HG02623 (cell line): ENCODE results near the gene SLC8A2.
"Not testable (repeated sequence)": the region's sequence is repeated elsewhere in the genome, so short reads cannot be mapped to it uniquely, and the experiment has no call there.

Source experiments
- ATAC-seq: cut with Tn5 transposase; IDR thresholded peaks from one replicate; pipeline ENCODE4 v1.9.1; 2021; ENCODE audit warnings: moderate library complexity; ENCODE audit not compliant: unreplicated experiment

The SLC8A2 gene

DNA sequence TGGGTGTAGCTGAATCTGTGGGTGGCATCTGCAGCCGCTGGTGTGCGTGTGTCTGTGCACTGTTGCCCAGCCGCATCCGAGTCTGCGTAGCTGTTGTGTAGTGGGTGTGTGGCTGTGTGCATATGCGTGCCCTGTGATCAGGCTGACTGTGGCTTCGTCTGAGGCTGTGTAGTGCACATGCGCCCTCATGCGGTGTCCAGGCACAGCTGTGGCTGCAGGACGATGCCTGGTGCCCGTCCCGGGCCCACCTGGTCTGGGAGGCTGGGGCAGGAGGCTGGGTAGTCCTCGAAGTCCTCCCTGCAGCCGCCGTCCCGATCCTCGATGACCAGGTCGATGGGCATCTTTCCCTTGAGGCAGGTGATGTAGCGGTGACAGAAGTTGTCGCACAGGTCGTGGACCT is 57.2 kb downstream of the SLC8A2 start:
- no peak for ATAC-seq

GRCh38 chr19:47413941-47414340 is 57.8 kb downstream of the SLC8A2 start:
- ATAC-seq = no peak

GRCh38 chr19:47411696-47412095 is 60.0 kb downstream of the SLC8A2 start:
- not testable (repeated sequence) for ATAC-seq

DNA sequence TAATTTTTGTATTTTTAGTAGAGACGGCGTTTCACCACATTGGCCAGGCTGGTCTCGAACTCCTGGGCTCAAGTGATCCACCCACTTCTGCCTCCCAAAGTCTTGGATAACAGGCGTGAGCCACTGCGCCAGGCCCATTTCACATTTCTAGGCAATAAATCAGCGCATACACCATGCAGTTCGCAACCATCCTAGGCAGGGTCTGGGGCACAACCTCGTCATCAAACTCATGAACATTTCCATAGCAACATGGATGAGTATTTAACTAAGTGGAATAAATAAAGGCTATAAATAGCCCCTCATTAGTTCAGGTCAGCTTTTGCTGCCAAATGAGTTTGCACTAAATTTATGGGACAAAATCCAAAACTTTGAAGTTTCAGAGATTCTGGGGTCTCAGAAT is 60.6 kb downstream of the SLC8A2 start:
- ATAC-seq = no peak

DNA sequence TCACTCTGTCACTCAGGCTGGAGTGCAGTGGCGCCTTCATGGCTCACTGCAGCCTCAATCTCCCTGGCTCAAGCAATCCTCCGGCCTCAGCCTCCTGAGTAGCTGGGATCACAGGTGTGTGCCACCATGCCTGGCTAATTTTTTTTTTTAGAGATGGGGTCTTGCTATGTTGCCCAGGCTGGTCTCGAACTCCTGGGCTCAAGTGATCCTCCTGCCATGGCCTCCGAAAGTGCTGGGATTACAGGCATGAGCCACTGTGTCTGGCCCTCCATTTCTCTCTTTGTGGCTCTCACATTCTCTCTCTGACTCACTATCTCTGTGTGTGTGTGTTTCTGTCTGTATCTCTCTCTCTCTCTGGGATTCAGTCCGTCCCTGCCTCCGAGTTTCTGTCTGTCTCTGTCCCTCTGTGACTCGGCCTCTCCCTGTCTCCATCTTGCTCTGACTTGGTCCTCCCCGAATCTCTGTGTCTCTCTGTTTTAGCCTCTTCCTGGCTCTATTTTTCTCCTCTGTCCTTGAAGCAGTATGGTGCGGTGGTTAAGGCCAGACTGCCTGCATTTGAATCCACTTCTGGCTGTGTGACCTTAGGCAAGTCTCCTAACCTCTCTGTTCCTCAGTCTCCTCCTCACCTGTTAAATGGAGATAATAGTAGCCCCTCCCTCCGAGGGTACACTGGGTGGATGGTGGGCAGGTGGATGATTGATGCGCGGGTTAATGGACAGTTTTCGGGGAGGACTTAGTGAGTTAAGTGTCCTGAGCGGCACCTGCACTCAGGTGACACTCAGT is 63.3 kb downstream of the SLC8A2 start:
- ATAC-seq = no peak

GRCh38 chr19:47407417-47407774 is 64.3 kb downstream of the SLC8A2 start:
- no peak for ATAC-seq

GRCh38 chr19:47406711-47407416 is 64.8 kb downstream of the SLC8A2 start:
- no peak for ATAC-seq

DNA sequence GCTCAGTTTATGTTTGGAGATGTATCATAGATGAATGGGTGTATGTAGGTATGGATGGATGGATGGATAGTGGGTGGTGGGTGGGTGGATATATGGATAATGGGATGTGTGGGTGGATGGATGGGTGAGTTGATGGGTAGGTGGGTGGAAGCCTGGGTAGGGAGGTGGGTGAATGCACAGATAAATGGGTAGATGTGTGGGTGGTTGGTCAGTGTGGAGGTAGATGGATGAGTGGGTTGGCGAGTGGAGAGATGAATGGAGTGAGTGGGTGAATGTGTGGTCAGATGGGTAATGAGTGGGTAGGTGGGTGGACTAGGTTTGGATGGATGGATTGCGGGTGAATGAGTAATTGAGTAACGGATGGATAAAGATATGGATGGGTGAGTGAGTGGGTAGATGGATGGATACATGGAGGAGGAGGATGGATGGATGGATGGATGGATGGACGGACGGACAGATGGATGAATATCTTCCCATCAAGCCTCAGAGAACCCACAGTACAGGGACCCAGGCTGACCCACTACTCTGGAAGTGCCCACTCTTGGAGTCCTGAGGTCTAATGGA is 65.8 kb downstream of the SLC8A2 start:
- no peak for ATAC-seq

- ATAC-seq = no peak
Observed at GRCh38 chr19:47405197-47405550, 66.5 kb downstream of the SLC8A2 start.

DNA sequence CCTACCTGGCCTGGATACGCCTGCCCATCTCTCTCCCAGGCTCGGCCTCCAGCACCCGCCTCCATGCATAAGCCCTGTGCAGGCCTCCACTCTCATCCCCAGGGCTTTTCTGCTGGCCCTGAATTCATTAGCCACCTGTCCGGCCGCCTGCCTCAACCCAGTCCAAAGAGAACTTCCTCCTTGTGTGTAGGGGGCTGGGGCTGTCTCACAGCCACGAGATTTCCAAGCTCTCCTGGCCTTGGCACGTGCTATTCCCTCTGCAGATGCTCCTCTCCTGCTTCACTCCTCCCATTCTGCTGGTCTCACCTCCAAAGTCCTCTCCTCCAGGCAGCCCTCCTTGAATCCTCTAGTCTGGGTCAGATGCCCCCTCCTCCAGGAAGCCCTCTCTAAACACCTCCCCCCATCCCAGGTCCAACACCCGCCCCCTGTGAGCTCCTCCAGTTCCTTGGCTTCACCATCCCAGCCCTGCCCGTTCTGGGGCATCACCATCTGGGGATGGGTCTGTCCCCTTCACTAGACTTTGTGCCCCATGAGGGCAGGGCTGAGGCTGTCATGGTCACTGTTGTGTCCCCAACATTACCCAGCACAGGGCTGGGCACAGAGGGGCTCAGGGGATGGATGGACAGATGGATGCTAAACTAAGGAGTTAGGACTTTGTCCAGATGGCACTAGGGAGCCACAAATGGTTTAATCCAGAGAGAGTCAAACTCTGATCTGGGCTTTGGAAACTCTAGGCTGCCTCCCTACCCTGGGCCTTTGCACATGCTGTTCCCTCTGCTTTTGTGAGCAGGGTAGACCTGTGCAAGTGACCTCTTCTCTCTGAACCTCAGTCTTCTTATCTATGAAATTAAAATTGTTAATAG is 67.1 kb downstream of the SLC8A2 start:
- ATAC-seq = no peak

- no peak for ATAC-seq
Observed at GRCh38 chr19:47402504-47402903, 69.2 kb downstream of the SLC8A2 start.

DNA sequence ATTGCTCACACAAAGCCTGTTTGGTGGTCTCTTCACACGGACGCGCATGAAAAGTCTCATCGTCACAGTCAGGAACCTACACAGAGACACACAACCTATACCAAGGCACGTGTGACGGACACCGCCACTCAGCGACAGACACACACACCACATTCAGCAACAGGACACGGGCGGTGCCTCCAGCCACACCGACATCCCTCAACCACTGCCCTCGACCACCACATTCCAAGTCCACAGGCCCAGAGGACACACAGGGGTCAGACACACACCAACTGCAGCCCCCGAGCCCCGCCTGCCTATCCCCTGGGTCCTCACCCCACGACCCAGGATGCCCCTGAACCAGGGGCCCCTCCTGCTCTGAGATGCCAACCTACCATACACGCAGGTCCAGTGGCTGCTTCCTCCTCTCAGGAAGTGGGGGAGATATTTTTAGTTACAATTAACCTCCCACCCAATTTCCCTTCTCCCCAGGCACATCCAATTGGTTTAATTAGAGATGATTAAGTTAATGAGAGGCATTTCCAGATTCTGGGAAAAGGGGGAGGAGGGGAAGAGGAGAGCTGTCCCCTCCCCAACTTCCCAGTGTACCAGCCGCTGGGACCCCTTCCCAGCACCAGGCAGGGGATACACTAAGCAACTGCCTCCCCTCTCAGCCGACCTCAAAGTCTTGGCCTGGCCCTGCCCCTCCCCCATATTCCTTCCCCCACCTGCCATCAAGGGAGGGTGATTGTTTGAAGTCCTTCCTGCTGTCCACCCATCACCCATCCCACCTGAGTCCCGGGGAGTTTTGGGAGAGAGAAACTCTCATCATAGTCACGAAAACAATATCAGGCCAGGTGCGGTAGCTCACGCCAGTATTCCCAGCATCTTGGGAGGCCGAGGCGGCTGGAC is 72.7 kb downstream of the SLC8A2 start:
- no peak for ATAC-seq

DNA sequence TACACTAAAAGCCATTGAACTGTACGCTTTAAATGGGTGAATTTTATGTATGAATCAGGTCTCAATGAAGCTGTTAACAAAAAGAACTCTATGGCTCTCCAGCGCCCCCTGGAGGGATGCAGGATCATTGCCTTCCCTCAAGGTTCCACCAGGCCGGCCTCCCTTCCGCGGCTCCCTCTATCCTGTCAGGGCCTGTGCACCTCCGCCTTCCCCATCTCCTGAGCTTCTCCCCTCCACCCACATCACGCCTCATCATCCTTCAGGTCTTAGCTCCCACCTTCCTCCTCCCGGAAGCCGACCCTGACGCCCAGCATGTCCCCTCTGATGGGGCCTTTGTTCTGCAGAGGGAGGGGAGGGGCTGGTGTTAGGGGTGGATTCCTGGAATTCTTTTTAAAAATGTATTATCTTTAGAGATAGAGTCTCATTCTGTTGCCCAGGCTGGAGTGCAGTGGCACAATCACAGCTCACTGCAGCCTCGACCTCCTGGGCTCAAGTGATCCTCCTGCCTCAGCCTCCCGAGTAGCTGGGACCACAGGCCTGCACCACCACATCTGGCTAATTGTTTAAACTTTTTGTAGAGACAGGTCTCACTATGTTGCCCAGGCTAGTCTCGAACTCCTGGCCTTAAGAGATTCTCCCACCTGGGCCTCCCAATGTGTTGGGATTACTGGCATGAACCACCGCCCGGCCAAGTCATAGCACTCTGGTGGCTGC is 80.0 kb downstream of the SLC8A2 start:
- ATAC-seq = no peak

GRCh38 chr19:47390533-47391488 is 80.9 kb downstream of the SLC8A2 start:
- ATAC-seq = no peak

DNA sequence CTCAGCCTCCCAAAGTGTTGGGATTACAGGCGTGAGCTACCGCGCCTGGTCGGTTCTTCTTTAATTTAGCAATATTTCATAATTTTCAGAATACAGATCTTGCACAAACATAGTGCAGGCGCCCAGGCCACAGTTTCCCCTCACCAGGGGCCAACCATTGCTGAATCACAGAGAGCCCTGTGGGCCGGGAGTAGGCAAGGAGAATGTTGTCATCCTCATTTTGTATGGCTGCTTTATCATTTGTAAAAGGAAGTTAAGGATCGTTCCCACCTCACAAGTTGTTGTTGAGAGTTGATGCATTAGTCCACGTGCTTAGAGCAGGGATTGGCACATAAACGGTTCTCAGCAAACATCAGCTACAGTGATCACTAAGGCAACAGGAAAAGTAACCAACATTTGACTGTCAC is 82.5 kb downstream of the SLC8A2 start:
- no peak for ATAC-seq

DNA sequence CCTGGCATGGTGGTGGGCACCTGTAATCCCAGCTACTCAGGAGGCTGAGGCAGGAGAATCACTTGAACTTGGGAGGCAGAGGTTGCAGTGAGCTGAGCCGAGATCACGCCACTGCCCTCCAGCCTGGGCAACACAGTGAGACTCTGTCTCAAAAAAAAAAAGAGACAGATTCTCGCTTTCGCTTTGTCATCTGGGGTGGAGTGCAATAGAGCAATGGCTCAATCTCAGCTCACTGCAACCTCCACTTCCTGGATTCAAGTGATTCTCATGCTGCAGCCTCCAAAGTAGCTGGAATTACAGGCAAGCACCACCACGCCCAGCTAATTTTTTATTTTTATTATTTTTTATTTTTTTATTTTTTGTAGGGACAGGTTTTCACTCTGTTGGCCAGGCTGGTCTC is 83.0 kb downstream of the SLC8A2 start:
- not testable (repeated sequence) for ATAC-seq

GRCh38 chr19:47387623-47388022 is 84.1 kb downstream of the SLC8A2 start:
- ATAC-seq = not testable (repeated sequence)

DNA sequence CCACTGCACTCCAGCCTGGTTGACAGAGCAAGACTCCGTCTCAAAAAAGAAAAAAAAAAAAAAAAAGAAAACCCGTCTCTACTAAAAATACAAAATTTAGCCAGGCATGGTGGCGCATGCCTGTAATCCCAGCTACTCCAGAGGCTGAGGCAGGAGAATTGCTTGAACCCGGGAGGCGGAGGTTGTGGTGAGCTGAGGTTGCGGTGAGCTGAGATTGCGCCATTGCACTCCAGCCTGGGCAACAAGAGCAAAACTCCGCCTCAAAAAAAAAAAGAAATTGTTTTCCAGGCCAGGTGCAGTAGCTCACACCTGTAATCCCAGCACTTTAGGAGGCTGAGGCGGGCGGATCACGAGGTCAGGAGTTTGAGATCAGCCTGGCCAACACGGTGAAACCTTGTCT is 85.1 kb downstream of the SLC8A2 start:
- ATAC-seq = not testable (repeated sequence)

GRCh38 chr19:47384533-47384932 is 87.2 kb downstream of the SLC8A2 start:
- not testable (repeated sequence) for ATAC-seq
